ENCODE results near the gene PHF21A.
A peak's percentile ranks its signal among the peaks of the same experiment; 100 is the strongest.

Gene PHF21A

DNA sequence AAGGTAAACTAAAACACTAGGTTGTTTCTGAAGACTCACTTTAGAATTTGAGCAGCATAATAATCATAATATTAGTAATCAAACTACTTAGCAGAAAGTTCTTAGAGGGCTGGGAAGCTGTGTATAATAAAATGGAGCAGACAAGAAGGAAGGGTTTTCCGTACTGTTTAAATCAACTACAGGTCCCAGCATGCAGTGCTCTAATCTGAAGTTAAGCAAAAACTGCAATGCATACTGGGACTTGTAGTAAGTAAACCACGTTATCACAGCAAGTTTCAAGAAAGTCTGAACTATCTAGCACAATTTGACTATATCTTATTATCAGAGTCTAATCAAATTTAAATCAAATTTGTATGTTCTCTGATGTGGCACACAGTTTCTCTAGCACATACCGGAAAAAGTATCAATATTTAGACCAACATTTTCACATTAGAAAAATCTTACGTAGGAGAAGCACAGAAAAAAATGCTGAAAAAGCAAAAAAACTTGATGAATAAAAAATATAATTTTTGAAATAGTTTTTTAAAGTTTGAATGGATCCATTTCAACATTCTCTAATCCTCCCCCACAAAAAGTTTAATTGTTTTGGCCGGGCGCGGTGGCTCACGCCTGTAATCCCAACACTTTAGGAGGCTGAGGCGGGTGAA is 8.2 kb downstream of the PHF21A start:
- Histone ChIP-seq H3F3A (ENCODE audit: low read depth) (no peaks in the 10 kb centered on the region; the same call in 1 of the 2 replicates), H3K79me2 (ENCODE audit: insufficient read depth, low read length) (peaks cover 94% of the 10 kb centered on the region), H4K20me1 (ENCODE audit: insufficient read depth, low read length, poor library complexity, severe bottlenecking) (peaks cover 66% of the 10 kb centered on the region), H3K4me2 (ENCODE audit: low read depth, low read length, poor library complexity, severe bottlenecking) (peak overlapping the region; percentile 75), H3K27me3 (ENCODE audit: insufficient read depth, low read length, poor library complexity, severe bottlenecking) (no peaks in the 10 kb centered on the region), H2AFZ (ENCODE audit: low read length) (no peak overlapping the region), H3K9me3 (ENCODE audit: insufficient read depth, low read depth, low read length) (no peaks in the 10 kb centered on the region), H3K4me1 (ENCODE audit: insufficient read depth, low read length, poor library complexity, severe bottlenecking) (peaks cover 52% of the 10 kb centered on the region), H3K9ac (ENCODE audit: low read depth, low read length, poor library complexity, severe bottlenecking) (no peak overlapping the region), H3K4me3 (ENCODE audit: low read length, poor library complexity, severe bottlenecking) (peak overlapping the region; percentile 64), H3K9me2 (replicated peaks; ENCODE audit: low read depth, low read length) (no peaks in the 10 kb centered on the region), H3K36me3 (ENCODE audit: insufficient read depth, low read length) (no peaks in the 10 kb centered on the region)
- TF ChIP-seq CTCF (conservative IDR thresholded peaks at IDR 0.05; ENCODE audit: low read length) (no peak), EZH2phosphoT487 (IDR thresholded peaks at IDR 0.05; ENCODE audit: borderline replicate concordance) (no peak)

DNA sequence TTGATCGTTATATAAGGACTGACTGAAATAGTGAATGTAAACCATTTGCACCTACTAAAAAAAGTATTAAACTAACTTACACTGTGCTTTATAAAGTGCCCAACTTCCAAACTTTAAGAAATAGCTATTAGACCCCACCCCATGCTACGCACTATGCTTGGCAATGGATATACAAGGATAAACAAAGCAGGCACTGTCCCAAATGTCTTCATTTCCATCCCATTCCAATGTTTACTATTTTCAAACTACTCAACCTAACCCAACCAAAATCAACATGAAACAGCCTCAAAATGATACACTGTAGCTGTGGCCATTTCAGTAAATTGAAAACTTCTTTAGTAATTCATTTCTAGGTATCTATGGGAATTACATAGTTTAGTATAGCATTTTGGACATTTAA is 12.5 kb downstream of the PHF21A start:
- H4K20me1 ChIP-seq (ENCODE audit: insufficient read depth, low read length, poor library complexity, severe bottlenecking), result peaks cover 48% of the 10 kb centered on the region
- no peaks in the 10 kb centered on the region for H3F3A ChIP-seq (ENCODE audit: low read depth)
- no peaks in the 10 kb centered on the region for H3K9me2 ChIP-seq (replicated peaks; ENCODE audit: low read depth, low read length)
- H3K36me3 ChIP-seq (ENCODE audit: insufficient read depth, low read length), result no peaks in the 10 kb centered on the region
- no peaks in the 10 kb centered on the region for H3K9me3 ChIP-seq (ENCODE audit: insufficient read depth, low read depth, low read length)
- H3K4me3 ChIP-seq (ENCODE audit: low read length, poor library complexity, severe bottlenecking), result no peak overlapping the region
- no peak overlapping the region for H2AFZ ChIP-seq (ENCODE audit: low read length)
- H3K9ac ChIP-seq (ENCODE audit: low read depth, low read length, poor library complexity, severe bottlenecking), result no peak overlapping the region
- H3K79me2 ChIP-seq (ENCODE audit: insufficient read depth, low read length), result peaks cover 91% of the 10 kb centered on the region
- H3K4me1 ChIP-seq (ENCODE audit: insufficient read depth, low read length, poor library complexity, severe bottlenecking), result peaks cover 39% of the 10 kb centered on the region
- no peak overlapping the region for H3K4me2 ChIP-seq (ENCODE audit: low read depth, low read length, poor library complexity, severe bottlenecking)
- H3K27me3 ChIP-seq (ENCODE audit: insufficient read depth, low read length, poor library complexity, severe bottlenecking), result no peaks in the 10 kb centered on the region
- TF ChIP-seq CTCF (conservative IDR thresholded peaks at IDR 0.05; ENCODE audit: low read length) (no peak), EZH2phosphoT487 (IDR thresholded peaks at IDR 0.05; ENCODE audit: borderline replicate concordance) (no peak)

DNA sequence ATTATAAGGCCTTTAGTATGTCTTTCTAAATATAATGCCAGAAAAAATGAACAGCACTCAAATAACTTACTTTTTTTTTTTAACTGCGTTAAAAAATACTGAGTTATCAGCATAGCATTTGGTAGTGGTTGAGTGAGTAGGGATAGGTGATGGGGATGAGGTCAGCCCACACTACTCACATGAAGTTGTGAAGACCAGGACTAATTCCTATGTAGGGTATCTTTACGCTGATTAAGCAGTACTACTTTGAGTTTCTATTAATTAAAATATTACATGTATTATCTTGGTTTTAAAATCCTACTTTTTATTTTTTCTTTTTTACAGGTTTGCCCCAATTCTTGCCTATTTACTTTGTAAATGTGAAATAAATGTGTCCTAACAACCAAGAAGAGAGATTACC is 13.5 kb downstream of the PHF21A start:
- H3K4me1 ChIP-seq (ENCODE audit: insufficient read depth, low read length, poor library complexity, severe bottlenecking), result peaks cover 34% of the 10 kb centered on the region
- no peak overlapping the region for H2AFZ ChIP-seq (ENCODE audit: low read length)

More for the DNA sequence above, 13.5 kb downstream of the PHF21A start:
- H3K9me2 ChIP-seq (replicated peaks; ENCODE audit: low read depth, low read length), result no peaks in the 10 kb centered on the region
- H3K79me2 ChIP-seq (ENCODE audit: insufficient read depth, low read length), result peaks cover 90% of the 10 kb centered on the region
- H3K9ac ChIP-seq (ENCODE audit: low read depth, low read length, poor library complexity, severe bottlenecking), result no peak overlapping the region
- peaks cover 40% of the 10 kb centered on the region for H4K20me1 ChIP-seq (ENCODE audit: insufficient read depth, low read length, poor library complexity, severe bottlenecking)
- TF ChIP-seq CTCF (conservative IDR thresholded peaks at IDR 0.05; ENCODE audit: low read length), result no peak
- no peak for TF ChIP-seq EZH2phosphoT487 (IDR thresholded peaks at IDR 0.05; ENCODE audit: borderline replicate concordance)
- H3K36me3 ChIP-seq (ENCODE audit: insufficient read depth, low read length), result no peaks in the 10 kb centered on the region
- no peaks in the 10 kb centered on the region for H3K9me3 ChIP-seq (ENCODE audit: insufficient read depth, low read depth, low read length)
- no peaks in the 10 kb centered on the region for H3K27me3 ChIP-seq (ENCODE audit: insufficient read depth, low read length, poor library complexity, severe bottlenecking)
- no peak overlapping the region for H3K4me2 ChIP-seq (ENCODE audit: low read depth, low read length, poor library complexity, severe bottlenecking)
- no peaks in the 10 kb centered on the region for H3F3A ChIP-seq (ENCODE audit: low read depth)
- H3K4me3 ChIP-seq (ENCODE audit: low read length, poor library complexity, severe bottlenecking), result no peak overlapping the region
